HEK293T (cell line): ENCODE measurements around the gene C8B.

Source experiments
- ARNT ChIP-seq: fragments of 450-650 bp; IDR thresholded peaks from 2 replicates; pipeline ENCODE4 v1.6.1; 2017; ENCODE audit warnings: mild to moderate bottlenecking
- BHLHE40 ChIP-seq: fragments of 450-650 bp; IDR thresholded peaks from 2 replicates; pipeline ENCODE4 v1.6.1; 2016; ENCODE audit warnings: mild to moderate bottlenecking, moderate library complexity, borderline replicate concordance
- ELF4 ChIP-seq: fragments of 450-650 bp; IDR thresholded peaks from 2 replicates; pipeline ENCODE4 v1.6.1; 2017; ENCODE audit warnings: antibody characterized with exemption
- FOXA1 ChIP-seq: fragments of 450-650 bp; IDR thresholded peaks from 2 replicates; pipeline ENCODE4 v1.6.1; 2016; ENCODE audit warnings: mild to moderate bottlenecking
- FOXM1 ChIP-seq: fragments of 450-650 bp; IDR thresholded peaks from 2 replicates; pipeline ENCODE4 v1.6.1; 2017; ENCODE audit warnings: mild to moderate bottlenecking, borderline replicate concordance
- LEF1 ChIP-seq: fragments of 450-650 bp; IDR thresholded peaks from 2 replicates; pipeline ENCODE4 v1.6.1; 2017; ENCODE audit warnings: mild to moderate bottlenecking, borderline replicate concordance
- NFRKB ChIP-seq: fragments of 450-650 bp; IDR thresholded peaks from 2 replicates; pipeline ENCODE4 v1.6.1; 2016; ENCODE audit warnings: mild to moderate bottlenecking, moderate library complexity
- SP1 ChIP-seq: fragments of 450-650 bp; IDR thresholded peaks from 2 replicates; pipeline ENCODE4 v1.6.1; 2017
- TARDBP ChIP-seq: fragments of 450-650 bp; IDR thresholded peaks from 2 replicates; pipeline ENCODE4 v1.6.1; 2016

- TF ChIP-seq BHLHE40 (no peak), SP1 (no peak), FOXA1 (no peak), TARDBP (no peak), FOXM1 (no peak), ELF4 (no peak), ARNT (no peak), NFRKB (no peak), LEF1 (no peak)
Measured at GRCh38 chr1:56904663-56905397, 61.0 kb downstream of the C8B start.
